NCI-H1105 (cell line): ENCODE measurements around the gene DPP6.

Source experiments
- DNase-seq: peaks from one replicate; lab custom pipeline; 2025; lab: John Stamatoyannopoulos, UW

The DPP6 gene

DNA sequence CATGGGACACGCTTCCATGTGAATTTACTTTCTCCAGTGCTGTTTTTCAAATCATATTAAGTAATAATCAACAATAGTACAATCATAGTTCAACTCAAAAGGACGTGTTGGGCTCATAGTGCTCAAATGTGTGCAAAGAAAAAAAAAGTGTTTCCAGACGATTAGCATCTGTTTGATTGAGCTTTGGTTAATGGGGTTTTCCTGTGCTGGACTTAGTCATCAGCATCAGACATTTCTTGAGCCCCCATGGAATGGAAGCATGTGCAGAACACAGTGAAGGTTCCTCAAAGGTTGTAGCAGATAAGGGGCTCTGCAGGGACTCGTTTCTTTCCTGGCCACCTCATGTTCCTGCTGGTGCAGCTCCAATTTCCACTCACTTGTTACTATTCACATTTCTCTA lies 716.8 kb downstream of the DPP6 start:
- DNase-seq: no peak

DNA sequence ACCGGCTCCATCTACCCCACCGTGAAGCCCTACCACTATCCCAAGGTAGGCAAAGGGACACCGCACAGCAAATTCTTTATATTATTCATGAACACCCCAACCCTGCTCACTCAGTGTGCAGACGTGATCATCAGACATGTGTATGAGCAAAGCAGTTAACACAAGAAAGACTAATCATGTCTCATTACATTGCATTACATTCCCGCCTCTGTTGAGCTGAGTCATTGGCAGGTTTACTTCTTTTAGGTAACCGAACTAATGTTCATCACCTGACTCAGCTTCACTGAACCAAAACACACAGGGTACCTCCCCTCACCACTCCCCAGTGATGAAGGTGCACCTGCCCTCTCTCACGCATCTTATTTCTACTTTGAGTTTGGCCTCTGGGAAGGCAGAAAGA lies 717.3 kb downstream of the DPP6 start:
- no peak for DNase-seq

GRCh38 chr7:154770361-154770760 lies 718.2 kb downstream of the DPP6 start:
- no peak for DNase-seq

GRCh38 chr7:154770962-154771361 lies 718.8 kb downstream of the DPP6 start:
- DNase-seq: no peak

- no peak for DNase-seq
These were observed 722.2 kb downstream of the DPP6 start for GRCh38 chr7:154774303-154774969.

DNA sequence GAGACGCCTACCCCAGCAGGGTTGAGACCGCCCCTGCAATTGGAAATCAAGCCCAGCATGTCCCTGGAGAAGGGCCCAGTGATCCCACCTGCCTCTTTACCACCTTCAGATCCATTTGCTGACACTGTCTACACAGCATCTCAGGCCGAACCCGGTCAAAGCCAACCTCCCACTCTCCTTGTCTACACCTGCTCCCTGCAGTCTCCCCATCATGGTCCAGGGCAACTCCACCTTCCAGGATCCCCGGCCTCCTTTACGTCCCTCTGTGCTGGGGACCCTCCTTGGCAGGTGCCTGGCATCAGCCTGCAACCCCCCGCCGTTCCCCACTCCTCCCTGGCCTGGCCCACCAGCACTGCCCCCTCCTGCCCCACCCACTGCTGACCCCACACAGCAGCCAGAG lies 723.5 kb downstream of the DPP6 start:
- DNase-seq: no peak

- no peak for DNase-seq
These were observed 724.2 kb downstream of the DPP6 start for GRCh38 chr7:154776350-154776749.

DNA sequence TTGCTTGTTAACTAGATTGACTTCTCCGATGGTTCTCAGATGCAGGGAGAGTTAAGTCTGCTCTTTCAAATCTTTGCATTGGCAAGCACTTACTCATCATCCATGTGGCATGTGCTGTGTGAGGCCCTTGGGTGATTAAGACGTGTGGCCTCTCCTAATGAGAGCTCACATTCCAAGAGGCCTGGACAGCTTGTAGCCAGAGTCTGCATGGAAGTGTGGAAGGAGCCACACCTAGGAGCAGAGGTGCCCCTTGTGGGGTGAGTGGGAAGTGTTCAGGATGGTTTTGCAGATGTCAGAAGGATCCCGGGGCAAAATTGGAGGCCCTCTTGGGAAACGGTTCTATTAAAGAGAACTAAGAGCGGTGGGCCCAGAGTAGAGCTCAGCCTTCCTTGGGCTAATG lies 724.8 kb downstream of the DPP6 start:
- no peak for DNase-seq

DNA sequence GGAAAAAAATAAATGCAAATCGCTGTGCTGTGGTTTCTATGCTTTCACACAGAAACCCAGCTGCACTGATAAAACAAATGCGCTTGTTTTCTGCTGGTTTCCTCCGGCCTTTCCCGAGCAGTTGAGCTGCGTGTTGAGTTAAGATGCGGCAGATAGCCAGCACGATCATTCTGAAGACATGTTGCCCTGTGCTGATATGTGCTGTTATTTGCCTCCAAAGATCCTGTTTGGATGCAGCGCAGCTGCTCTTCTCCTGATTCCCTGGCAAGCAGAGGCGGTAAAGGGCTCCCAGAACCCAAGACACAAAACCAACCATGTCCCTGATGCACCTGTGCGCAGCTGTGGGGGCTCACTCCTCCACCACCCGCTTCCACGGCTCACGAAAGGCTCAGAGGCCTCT lies 725.3 kb downstream of the DPP6 start:
- DNase-seq: no peak

- DNase-seq: no peak
These were observed 725.7 kb downstream of the DPP6 start for GRCh38 chr7:154777908-154778307.

DNA sequence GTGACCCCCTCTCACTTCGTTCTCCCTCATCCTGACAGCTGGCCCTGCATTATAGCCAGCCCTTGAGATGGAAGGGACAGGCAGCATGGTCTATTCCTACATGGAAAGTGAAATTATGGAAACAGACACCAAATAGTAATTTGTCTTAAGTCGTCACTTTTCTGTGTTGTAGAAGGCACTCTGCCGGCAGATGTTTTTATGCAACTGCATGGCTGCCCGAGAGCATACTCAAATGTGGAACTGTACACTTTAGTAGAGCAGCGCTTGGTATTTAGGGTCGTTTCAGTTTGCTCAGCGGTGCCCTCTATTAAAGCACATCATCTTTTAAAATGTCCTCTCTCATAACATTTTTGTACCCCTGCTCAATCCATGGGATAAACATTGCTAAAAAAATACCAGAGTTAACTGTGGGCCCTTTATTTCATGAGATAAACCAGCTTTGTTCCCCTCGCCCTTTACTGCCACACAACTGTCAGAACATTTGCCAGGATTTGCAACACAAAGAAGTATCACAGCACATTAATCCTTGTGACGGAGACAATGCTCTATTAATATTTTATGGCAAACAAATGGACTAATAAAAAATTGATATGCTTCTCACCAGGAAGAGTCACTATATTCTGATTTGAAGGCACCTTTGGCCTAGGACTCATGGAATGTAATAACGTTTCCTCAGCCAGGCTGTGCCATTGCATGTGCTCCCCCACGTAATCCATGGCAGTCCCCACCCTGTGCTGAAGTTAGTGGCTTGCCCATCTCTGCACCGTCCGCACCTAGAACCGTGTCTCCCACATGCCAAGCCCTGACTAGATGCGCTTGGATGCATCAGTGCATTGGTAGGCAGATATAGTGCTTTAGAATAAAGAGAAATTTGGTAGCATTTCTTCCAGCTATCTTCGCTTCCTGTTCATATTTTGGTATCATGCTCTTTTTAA lies 729.4 kb downstream of the DPP6 start:
- no peak for DNase-seq

DNA sequence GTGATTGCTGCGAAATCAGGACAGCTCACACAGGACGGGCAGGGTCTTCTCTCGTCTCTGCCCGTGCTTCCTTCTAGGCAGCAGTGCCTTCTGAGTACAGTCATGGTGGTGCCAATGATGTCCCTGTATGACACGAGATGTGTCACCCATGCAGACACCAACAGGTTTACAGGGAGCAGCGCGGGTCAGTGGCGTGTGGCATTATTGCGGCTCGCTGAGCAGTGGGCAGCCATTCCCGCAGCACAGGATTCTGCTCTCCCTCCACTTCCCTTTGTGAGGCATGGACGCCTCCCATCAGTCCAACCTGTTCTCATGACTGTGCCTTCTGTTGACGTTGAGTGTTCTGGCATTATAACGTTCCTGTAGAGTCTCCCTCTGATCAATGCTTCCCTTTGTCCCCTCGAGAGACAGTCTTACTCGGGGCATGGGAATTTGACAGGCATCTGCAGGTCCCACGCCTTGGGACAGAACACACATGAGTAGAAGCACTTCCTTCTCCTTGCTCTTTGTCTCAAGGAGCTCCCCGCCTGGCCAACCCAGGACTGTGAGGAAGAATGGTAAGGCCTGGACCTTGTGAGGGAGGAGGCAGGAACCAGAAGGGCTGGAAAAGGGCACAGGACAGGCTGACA lies 731.2 kb downstream of the DPP6 start:
- DNase-seq: no peak

DNA sequence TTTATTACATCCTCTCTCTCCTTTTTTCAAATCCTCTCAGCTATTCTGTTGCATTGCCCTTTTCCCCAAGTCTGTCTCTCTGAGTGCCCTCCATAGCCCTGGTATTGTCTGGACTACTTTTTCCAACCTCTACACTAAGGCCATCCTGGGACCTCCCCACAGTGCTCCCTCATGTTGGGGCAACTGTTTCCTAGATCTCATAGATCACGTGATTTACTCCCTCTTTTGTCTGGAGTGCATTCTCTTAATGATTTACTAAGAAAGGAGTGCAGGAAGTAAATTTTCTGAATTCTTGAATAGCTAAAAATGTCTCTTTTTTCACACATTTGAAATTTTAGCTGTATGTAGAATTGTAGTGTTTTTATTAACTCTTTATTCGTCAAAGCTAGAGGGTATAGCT lies 733.7 kb downstream of the DPP6 start:
- DNase-seq: no peak

GRCh38 chr7:154789404-154789803 lies 737.2 kb downstream of the DPP6 start:
- no peak for DNase-seq

- no peak for DNase-seq
These were observed 739.4 kb downstream of the DPP6 start for GRCh38 chr7:154791611-154792010.

DNA sequence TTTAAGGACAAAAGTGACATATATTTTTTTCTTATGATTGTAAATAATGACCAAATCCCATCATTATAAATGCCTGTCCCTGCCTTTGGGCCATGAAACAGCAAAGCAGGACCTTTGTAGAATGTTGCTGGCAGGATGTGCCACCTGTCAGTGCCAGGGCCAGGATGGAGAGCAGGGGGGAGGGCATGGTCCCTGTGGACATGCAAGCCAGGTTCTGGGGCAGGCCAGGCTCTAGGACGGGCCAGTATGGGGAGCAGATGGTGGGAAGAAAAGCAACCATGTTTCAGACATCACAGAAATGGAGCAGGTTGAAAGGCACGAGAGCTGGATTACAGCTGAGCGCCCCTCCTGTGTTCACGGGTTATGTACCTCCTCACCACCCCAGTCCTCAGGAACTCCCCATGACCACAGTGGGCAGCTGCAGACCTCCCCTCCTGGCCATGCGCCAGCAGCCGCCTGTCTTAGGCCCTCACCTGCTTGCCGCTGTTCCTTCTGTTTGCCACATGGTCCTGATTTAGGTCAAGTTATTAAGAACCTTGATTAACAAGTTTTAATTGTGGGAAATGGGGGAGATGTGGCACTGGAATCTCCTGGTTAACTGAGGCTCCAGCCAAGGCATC lies 740.3 kb downstream of the DPP6 start:
- no peak for DNase-seq

GRCh38 chr7:154794147-154794780 lies 742.1 kb downstream of the DPP6 start:
- no peak for DNase-seq

GRCh38 chr7:154795014-154795413 lies 742.8 kb downstream of the DPP6 start:
- DNase-seq: no peak

DNA sequence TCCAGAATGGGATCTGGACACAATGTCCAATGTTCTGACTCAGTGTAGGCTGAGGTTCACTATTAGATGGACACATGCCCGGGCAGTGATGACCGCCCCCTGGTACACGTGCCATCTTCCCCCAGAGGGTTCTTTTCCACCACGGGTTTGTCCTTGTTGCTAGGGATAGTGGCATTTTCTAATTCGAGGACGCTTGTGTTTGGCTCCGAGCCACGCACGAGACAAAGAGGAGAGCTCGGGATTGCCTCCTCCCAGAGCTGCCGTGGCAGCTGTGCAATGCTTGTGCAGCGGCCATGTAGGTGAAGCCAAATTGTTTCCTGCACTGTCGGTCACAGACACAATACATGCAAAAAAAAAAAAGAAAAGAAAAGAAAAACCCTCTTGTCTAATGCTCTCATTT lies 743.2 kb downstream of the DPP6 start:
- DNase-seq: peak; percentile 58

GRCh38 chr7:154804449-154804848 lies 752.3 kb downstream of the DPP6 start:
- no peak for DNase-seq

DNA sequence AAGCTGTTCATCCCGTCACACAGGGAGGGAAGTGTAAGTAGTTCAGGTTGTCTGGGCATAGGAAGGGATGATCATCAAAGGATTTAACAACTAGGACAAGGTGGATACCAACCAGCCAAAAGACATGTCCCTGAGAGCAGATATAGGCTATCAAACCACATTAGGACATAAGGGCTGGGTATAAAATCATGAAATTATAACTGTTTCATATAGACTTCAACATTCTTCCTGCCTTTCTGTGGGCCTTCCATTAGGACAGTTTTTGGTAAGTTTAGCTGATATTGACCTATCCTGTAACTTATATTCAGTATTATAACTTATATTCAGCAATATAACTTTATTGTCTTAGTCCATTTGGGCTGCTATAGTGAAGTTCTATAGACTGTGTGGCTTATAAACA lies 759.8 kb downstream of the DPP6 start:
- DNase-seq: no peak
